Left lung (tissue), 10 donors: ENCODE measurements around the gene DYNC2LI1. TPM values are rescaled to one million over a fixed set of nuclear protein-coding genes. Genes with fewer than 3 reads are reported as not detected.

ENCODE experiments used
- ATAC-seq: fragments of 200-7000 bp; cut with Tn5 transposase; one replicate; pipeline ENCODE4 v1.9.1; 2020; ENCODE audit warnings: moderate library complexity
- DNase-seq, 4 donors: peaks; one replicate each; pipeline ENCODE4 v3.0.0-alpha.2; 2013 to 2020
- H3K27ac ChIP-seq, 2 donors: fragments of 200-600 bp; sonication (generic) in 1 of 2; one replicate each; pipeline versions ENCODE4 v1.5.0 to v1.8.0; 2020 to 2021
- H3K27me3 ChIP-seq, 2 donors: fragments of 200-600 bp; sonication (generic) in 1 of 2; one replicate each; pipeline versions ENCODE4 v1.5.0 to v1.8.0; 2020 to 2021
- H3K36me3 ChIP-seq, 2 donors: fragments of 200-600 bp; sonication (generic) in 1 of 2; one replicate each; pipeline versions ENCODE4 v1.5.0 to v1.8.0; 2020 to 2021
- H3K4me1 ChIP-seq, 2 donors: fragments of 200-600 bp; one replicate each; pipeline ENCODE4 v1.8.0; 2021
- H3K4me3 ChIP-seq, 2 donors: fragments of 200-600 bp; sonication (generic) in 1 of 2; one replicate each; pipeline versions ENCODE4 v1.5.0 to v1.8.0; 2020 to 2021; ENCODE audit warnings: mild to moderate bottlenecking in 1 of 2
- H3K9me3 ChIP-seq, 2 donors: fragments of 200-600 bp; sonication (generic) in 1 of 2; one replicate each; pipeline versions ENCODE4 v1.5.0 to v1.8.0; 2020 to 2021
- intact Hi-C, 2 donors: fragments of 100-400 bp; cut with DNase I; formaldehyde crosslinking; loops; one replicate each; pipeline versions ENCODE4 v1.11.2 to v1.14.2; 2022
- polyA plus RNA-seq, 6 donors: library from polyadenylated mRNA; unstranded; fragments of 120-200 nt; gene quantifications; one replicate each; pipeline ENCODE4 v1.2.1, GENCODE V29; 2013; ENCODE audit not compliant: insufficient read length in 6 of 6
- total RNA-seq, 2 donors: library from RNA; stranded (reverse); fragmentation: NEBNext Ultra II Directional; extraction: Animal tissue kit (Norgen Biotek cat#: 25700); gene quantifications; one replicate each; pipeline ENCODE4 v1.2.1, GENCODE V29; 2021
- TF ChIP-seq, protein P1 (sequence below), 2 donors: fragments of 200-600 bp; sonication (generic) in 1 of 2; IDR thresholded peaks; one replicate each; pipeline versions ENCODE4 v1.5.0 to v1.8.0; 2021; ENCODE audit warnings: antibody characterized with exemption in 2 of 2
- donor health status: DM: no; HTN: yes; CAD: no.
- donor health status: DM: no; HTN: no; CAD: no.

The DYNC2LI1 gene
- total and polyA plus RNA-seq, 8 donors: 17.8 to 105 (median 87.9) TPM

DNA sequence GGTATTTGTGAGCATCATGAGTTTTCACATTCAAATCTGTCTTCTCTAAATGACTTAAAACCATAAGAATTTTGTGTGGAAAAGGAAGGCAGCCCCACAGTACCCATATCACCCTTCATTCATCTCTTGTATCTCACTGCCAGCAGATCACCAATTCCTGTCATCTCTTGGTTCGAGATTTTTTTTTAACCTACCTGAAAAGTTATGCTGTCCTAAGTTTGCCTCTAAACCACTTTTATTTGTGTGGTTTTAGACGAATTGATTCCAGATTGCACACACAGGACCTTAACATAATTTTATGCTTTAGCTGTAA, 32.8 kb downstream of the DYNC2LI1 start:
- TF ChIP-seq, protein P1, sequence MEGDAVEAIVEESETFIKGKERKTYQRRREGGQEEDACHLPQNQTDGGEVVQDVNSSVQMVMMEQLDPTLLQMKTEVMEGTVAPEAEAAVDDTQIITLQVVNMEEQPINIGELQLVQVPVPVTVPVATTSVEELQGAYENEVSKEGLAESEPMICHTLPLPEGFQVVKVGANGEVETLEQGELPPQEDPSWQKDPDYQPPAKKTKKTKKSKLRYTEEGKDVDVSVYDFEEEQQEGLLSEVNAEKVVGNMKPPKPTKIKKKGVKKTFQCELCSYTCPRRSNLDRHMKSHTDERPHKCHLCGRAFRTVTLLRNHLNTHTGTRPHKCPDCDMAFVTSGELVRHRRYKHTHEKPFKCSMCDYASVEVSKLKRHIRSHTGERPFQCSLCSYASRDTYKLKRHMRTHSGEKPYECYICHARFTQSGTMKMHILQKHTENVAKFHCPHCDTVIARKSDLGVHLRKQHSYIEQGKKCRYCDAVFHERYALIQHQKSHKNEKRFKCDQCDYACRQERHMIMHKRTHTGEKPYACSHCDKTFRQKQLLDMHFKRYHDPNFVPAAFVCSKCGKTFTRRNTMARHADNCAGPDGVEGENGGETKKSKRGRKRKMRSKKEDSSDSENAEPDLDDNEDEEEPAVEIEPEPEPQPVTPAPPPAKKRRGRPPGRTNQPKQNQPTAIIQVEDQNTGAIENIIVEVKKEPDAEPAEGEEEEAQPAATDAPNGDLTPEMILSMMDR (IDR thresholded peaks at IDR 0.05): no peak
- Histone ChIP-seq H3K36me3 (peaks cover 0 to 17% of the 10 kb centered on the region in 2 donors), H3K27me3 (no peaks in the 10 kb centered on the region), H3K4me1 (no peaks in the 10 kb centered on the region), H3K9me3 (no peaks in the 10 kb centered on the region), H3K27ac (no peak overlapping the region), H3K4me3 (no peak overlapping the region)
- DNase-seq (no peak), ATAC-seq (no peak)
- intact Hi-C loops: no loop called here

DNA sequence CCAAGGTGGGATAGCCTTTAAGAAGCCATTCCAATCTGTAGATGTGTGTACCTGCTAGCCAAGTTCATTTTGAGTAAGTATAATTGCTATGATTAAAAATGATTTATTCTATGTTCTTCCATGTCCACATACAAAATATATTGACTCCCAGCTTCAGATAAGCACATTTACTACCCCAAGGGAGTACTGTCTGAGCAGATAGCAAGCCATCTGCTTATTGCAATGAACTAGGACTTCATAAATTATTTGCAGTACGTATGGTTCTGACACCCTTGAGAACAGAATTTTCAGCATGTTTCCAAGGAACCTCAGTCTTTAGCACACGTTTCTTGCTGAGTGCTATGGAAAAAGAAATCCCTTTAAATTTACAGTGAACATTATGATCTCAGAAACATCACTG, 36.6 kb downstream of the DYNC2LI1 start:
- Histone ChIP-seq H3K4me1 (no peaks in the 10 kb centered on the region), H3K36me3 (peaks cover 0 to 10% of the 10 kb centered on the region in 2 donors), H3K4me3 (no peak overlapping the region), H3K27me3 (no peaks in the 10 kb centered on the region), H3K27ac (no peak overlapping the region), H3K9me3 (no peaks in the 10 kb centered on the region)
- intact Hi-C loops: no loop called here
- DNase-seq (no peak), ATAC-seq (no peak)
- TF ChIP-seq, protein P1 (IDR thresholded peaks at IDR 0.05): no peak

DNA sequence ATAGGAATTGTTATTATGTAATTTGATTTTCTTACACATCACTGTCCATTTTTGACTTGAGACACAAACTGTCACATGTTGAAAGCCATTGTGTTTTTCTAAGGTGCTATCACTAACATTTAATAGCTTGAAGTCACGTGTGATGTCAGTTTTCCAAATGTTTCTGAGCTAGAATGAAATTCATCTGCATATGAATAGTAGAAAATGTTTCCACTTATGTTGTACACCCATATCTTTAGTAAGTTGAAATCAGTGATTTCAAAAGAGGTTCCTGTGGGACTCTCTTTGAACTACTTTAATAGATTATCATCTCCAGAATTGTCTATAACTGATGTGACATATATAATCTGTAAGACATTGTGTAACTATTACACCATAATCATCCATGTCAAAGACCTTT, 37.0 kb downstream of the DYNC2LI1 start:
- intact Hi-C loops: no loop called here
- no peak overlapping the region for H3K4me3 ChIP-seq
- H3K27ac ChIP-seq: no peak overlapping the region
- no peak for ATAC-seq
- no peaks in the 10 kb centered on the region for H3K9me3 ChIP-seq
- peaks cover 0 to 6% of the 10 kb centered on the region in 2 donors for H3K36me3 ChIP-seq
- TF ChIP-seq, protein P1 (IDR thresholded peaks at IDR 0.05): no peak
- H3K4me1 ChIP-seq: no peaks in the 10 kb centered on the region
- no peaks in the 10 kb centered on the region for H3K27me3 ChIP-seq
- DNase-seq: no peak

DNA sequence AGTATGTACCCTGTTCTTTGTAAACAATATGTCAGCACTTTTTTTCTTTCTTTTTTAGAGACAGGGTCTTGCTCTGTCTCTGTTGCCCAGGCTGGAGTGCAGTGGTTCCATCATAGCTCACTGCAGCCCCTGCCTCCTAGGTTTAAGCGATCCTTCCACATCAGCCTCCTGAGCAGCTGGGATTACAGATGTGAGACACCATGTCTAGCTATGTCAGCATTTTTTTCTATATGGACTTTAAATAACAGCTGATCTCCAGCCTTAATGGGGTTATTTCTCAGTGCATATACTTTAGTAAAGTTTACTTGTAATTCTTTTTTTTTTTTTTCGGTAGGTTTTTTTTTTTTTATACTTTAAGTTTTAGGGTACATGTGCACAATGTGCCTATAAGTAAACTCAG, 38.2 kb downstream of the DYNC2LI1 start:
- Histone ChIP-seq H3K9me3 (no peaks in the 10 kb centered on the region), H3K4me1 (no peaks in the 10 kb centered on the region), H3K27me3 (no peaks in the 10 kb centered on the region), H3K4me3 (no peak overlapping the region), H3K36me3 (peaks cover 0 to 6% of the 10 kb centered on the region in 2 donors), H3K27ac (no peak overlapping the region)
- ATAC-seq: no peak
- TF ChIP-seq, protein P1 (IDR thresholded peaks at IDR 0.05): no peak
- intact Hi-C loops: no loop called here
- no peak for DNase-seq

DNA sequence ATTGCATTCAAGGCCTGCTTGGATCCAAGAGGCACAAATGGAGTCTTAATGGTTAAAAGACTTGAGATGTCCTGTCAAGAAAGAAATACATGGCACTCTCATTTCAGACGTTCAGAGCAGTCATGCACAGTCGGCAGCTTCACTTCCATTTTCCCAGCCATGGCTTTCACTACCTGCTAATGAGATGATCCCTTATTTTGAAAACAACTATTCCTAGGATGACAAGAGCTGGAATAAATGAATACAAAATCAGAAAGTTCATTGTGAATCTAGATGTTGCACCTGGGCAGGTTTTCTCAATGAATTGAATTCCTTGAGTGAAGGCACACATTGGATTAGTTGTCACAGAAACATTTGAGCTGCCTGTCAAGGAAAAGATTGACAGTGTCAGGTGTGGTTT, 39.1 kb downstream of the DYNC2LI1 start:
- no peak for ATAC-seq
- Histone ChIP-seq H3K36me3 (peaks cover 0 to 6% of the 10 kb centered on the region in 2 donors), H3K9me3 (no peaks in the 10 kb centered on the region), H3K27me3 (no peaks in the 10 kb centered on the region), H3K4me3 (no peak overlapping the region), H3K27ac (no peak overlapping the region), H3K4me1 (no peaks in the 10 kb centered on the region)
- no peak for DNase-seq
- TF ChIP-seq, protein P1 (IDR thresholded peaks at IDR 0.05): no peak
- intact Hi-C loops: no loop called here
